Neural crest cell (in vitro differentiated cells): Measurements from ENCODE around the gene HNRNPLL. TPM values are rescaled to one million over a fixed set of nuclear protein-coding genes. Genes with fewer than 3 reads are reported as not detected.
A peak's percentile ranks its signal among the peaks of the same experiment; 100 is the strongest.
"Not testable (repeated sequence)": the region's sequence is repeated elsewhere in the genome, so short reads cannot be mapped to it uniquely, and the experiment has no call there.

Experiments used
- DNase-seq: peaks from one replicate; pipeline ENCODE4 v3.0.0; 2021; ENCODE audit warnings: low read depth, mixed read lengths, low spot score
- H3K27ac Mint-ChIP-seq: one replicate; pipeline ENCODE4 v1.8.0; 2021; ENCODE audit warnings: mild to moderate bottlenecking, mixed read lengths; ENCODE audit not compliant: unreplicated experiment
- H3K27me3 Mint-ChIP-seq: 2 replicates; pipeline ENCODE4 v1.8.0; 2021; ENCODE audit warnings: low read depth, mild to moderate bottlenecking, mixed read lengths
- H3K36me3 Mint-ChIP-seq: 2 replicates; pipeline ENCODE4 v1.8.0; 2021; ENCODE audit warnings: low read depth, mild to moderate bottlenecking, mixed read lengths
- H3K4me1 Mint-ChIP-seq: 2 replicates; pipeline ENCODE4 v1.8.0; 2021; ENCODE audit warnings: mixed read lengths
- H3K4me3 Mint-ChIP-seq: one replicate; pipeline ENCODE4 v1.8.0; 2021; ENCODE audit warnings: mild to moderate bottlenecking, mixed read lengths
- H3K9me3 Mint-ChIP-seq: 2 replicates; pipeline ENCODE4 v1.8.0; 2021; ENCODE audit warnings: mixed read lengths
- total RNA-seq: library from RNA; stranded (reverse); gene quantifications from 2 replicates; pipeline ENCODE4 v1.2.1, GENCODE V29; 2021
- TF ChIP-seq, protein P1 (sequence below): fragments of 200-600 bp; sonication (generic); conservative IDR thresholded peaks from 2 replicates; pipeline ENCODE4 v1.5.0; 2021; ENCODE audit warnings: antibody characterized with exemption, mild to moderate bottlenecking

The HNRNPLL gene
- total RNA-seq, 1 donor from 2014 or later: 79.9 TPM

- TF ChIP-seq, protein P1, sequence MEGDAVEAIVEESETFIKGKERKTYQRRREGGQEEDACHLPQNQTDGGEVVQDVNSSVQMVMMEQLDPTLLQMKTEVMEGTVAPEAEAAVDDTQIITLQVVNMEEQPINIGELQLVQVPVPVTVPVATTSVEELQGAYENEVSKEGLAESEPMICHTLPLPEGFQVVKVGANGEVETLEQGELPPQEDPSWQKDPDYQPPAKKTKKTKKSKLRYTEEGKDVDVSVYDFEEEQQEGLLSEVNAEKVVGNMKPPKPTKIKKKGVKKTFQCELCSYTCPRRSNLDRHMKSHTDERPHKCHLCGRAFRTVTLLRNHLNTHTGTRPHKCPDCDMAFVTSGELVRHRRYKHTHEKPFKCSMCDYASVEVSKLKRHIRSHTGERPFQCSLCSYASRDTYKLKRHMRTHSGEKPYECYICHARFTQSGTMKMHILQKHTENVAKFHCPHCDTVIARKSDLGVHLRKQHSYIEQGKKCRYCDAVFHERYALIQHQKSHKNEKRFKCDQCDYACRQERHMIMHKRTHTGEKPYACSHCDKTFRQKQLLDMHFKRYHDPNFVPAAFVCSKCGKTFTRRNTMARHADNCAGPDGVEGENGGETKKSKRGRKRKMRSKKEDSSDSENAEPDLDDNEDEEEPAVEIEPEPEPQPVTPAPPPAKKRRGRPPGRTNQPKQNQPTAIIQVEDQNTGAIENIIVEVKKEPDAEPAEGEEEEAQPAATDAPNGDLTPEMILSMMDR: no peak
- no peak overlapping the region for H3K4me3 Mint-ChIP-seq
- H3K27me3 Mint-ChIP-seq: peaks cover 15% of the 10 kb centered on the region
- peaks cover 19% of the 10 kb centered on the region for H3K4me1 Mint-ChIP-seq
- H3K9me3 Mint-ChIP-seq: no peaks in the 10 kb centered on the region
- no peaks in the 10 kb centered on the region for H3K36me3 Mint-ChIP-seq
- DNase-seq: no peak
- no peak overlapping the region for H3K27ac Mint-ChIP-seq
Observed at GRCh38 chr2:38539086-38539485, 63.6 kb downstream of the HNRNPLL start.

- no peaks in the 10 kb centered on the region for H3K36me3 Mint-ChIP-seq
- no peak overlapping the region for H3K4me3 Mint-ChIP-seq
Observed at GRCh38 chr2:38537937-38538525, 64.7 kb downstream of the HNRNPLL start.

DNA sequence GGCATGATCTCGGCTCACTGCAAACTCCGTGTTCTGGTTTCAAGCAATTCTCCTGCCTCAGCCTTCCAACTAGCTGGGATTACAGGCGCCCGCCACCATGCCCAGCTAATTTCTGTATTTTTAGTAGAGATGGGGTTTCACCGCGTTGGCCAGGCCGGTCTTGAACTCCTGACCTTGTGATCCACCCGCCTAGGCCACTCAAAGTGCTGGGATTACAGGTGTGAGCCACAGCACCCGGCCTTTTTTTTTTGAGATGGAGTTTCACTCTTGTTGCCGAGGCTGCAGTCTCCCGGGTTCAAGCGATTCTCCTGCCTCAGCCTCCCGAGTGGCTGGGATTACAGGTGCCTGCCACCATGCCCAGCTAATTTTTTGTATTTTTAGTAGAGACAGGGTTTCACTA is 65.4 kb downstream of the HNRNPLL start:
- H3K4me3 Mint-ChIP-seq, H3K27ac Mint-ChIP-seq, H3K36me3 Mint-ChIP-seq, DNase-seq, H3K9me3 Mint-ChIP-seq: not testable (repeated sequence)
- peaks cover 10% of the 10 kb centered on the region for H3K4me1 Mint-ChIP-seq
- peaks cover 17% of the 10 kb centered on the region for H3K27me3 Mint-ChIP-seq

More at GRCh38 chr2:38537937-38538525, 64.7 kb downstream of the HNRNPLL start:
- Mint-ChIP-seq H3K9me3 (no peaks in the 10 kb centered on the region), H3K27ac (no peak overlapping the region), H3K4me1 (peaks cover 18% of the 10 kb centered on the region), H3K27me3 (peaks cover 15% of the 10 kb centered on the region)
- TF ChIP-seq, protein P1: no peak
- no peak for DNase-seq

GRCh38 chr2:38535744-38536506 is 66.8 kb downstream of the HNRNPLL start:
- peak overlapping the region; percentile 61 for H3K4me3 Mint-ChIP-seq
- DNase-seq: peak; percentile 87
- TF ChIP-seq, protein P1: peak; percentile 99
- H3K27ac Mint-ChIP-seq: peak overlapping the region; percentile 27
- no peaks in the 10 kb centered on the region for H3K9me3 Mint-ChIP-seq
- H3K36me3 Mint-ChIP-seq: no peaks in the 10 kb centered on the region
- H3K4me1 Mint-ChIP-seq: peaks cover 4% of the 10 kb centered on the region
- peaks cover 17% of the 10 kb centered on the region for H3K27me3 Mint-ChIP-seq

- H3K27me3 Mint-ChIP-seq: peaks cover 17% of the 10 kb centered on the region
- TF ChIP-seq, protein P1: no peak
- H3K36me3 Mint-ChIP-seq: no peaks in the 10 kb centered on the region
- peaks cover 4% of the 10 kb centered on the region for H3K4me1 Mint-ChIP-seq
- H3K4me3 Mint-ChIP-seq: peak overlapping the region; percentile 61
- no peaks in the 10 kb centered on the region for H3K9me3 Mint-ChIP-seq
- H3K27ac Mint-ChIP-seq: peak overlapping the region; percentile 27
- no peak for DNase-seq
Observed at GRCh38 chr2:38535404-38535743, 67.4 kb downstream of the HNRNPLL start.

DNA sequence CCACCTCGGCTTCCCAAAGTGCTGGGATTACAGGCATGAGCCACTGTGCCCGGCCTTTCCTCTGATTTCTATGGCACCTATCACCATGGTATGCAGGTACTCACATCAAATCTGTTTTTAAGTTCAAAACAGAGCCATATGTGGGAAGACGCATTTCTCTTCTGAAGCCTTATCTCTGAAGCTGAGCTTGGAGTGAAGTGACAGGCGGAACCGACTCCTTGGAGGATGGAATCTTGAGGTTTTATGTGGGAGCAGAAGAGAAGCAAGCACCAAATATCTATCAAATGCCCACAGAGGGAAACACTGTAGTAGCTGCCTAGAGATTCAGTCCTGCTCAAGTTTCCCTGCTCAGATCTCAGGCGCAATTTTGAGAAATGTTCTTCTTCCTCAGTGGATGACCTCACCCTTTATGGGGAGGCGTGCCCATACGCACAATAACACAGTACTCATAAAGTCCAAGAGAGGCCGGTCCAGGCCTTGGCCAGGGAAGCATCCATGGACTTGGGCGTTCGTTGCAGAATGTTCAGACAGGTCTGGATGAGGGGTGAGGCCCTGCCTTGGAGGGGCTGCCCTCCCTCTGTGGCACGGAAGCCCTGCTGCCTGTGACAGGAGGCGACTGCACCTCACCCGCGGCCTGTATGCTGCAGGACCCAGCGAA is 67.9 kb downstream of the HNRNPLL start:
- Mint-ChIP-seq H3K4me1 (peaks cover 4% of the 10 kb centered on the region), H3K4me3 (peak overlapping the region; percentile 31), H3K36me3 (no peaks in the 10 kb centered on the region), H3K27me3 (peaks cover 17% of the 10 kb centered on the region), H3K9me3 (no peaks in the 10 kb centered on the region), H3K27ac (no peak overlapping the region)
- TF ChIP-seq, protein P1: no peak
- DNase-seq: no peak
